GM18505 (cell line): ENCODE measurements around the gene TMEM203.

ENCODE experiments used
- ATAC-seq: cut with Tn5 transposase; IDR thresholded peaks from one replicate; pipeline ENCODE4 v1.9.1; 2021; ENCODE audit not compliant: unreplicated experiment
- POLR2A ChIP-seq: IDR thresholded peaks from 4 replicates; pipeline ENCODE4 v1.6.1; 2011; ENCODE audit warnings: borderline replicate concordance; ENCODE audit not compliant: insufficient read depth, insufficient read length; ENCODE audit errors: extremely low read depth

TMEM203 gene

GRCh38 chr9:137221506-137222111 lies 16.2 kb upstream of the TMEM203 start:
- no peak for TF ChIP-seq POLR2A

DNA sequence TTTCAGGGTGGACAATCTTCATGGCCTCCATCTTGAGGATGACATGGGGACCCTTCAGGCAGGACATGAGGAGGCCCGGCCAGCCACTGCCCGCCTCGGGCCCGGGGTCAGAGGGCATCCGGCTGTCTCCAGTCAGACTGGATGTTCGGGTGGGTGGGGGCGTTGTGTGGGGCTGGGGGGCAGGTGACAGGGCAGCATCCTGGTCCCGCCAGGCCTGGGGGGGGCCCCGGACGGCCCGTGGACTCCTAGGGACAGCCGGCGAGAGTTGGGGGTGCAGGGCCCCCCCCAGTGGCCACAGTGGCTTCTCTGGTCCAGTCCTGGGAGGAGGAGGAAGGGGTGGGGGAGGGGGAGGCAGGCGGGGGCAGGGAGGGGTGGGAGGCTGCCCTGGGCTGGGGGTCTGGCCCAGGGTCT lies 15.7 kb upstream of the TMEM203 start:
- no peak for TF ChIP-seq POLR2A
- no peak for ATAC-seq

More at GRCh38 chr9:137221506-137222111, 16.2 kb upstream of the TMEM203 start:
- no peak for ATAC-seq

- TF ChIP-seq POLR2A = no peak
- no peak for ATAC-seq
Measured at GRCh38 chr9:137220317-137221094, 15.1 kb upstream of the TMEM203 start.

- no peak for TF ChIP-seq POLR2A
- ATAC-seq = no peak
Measured at GRCh38 chr9:137219757-137220316, 14.4 kb upstream of the TMEM203 start.

DNA sequence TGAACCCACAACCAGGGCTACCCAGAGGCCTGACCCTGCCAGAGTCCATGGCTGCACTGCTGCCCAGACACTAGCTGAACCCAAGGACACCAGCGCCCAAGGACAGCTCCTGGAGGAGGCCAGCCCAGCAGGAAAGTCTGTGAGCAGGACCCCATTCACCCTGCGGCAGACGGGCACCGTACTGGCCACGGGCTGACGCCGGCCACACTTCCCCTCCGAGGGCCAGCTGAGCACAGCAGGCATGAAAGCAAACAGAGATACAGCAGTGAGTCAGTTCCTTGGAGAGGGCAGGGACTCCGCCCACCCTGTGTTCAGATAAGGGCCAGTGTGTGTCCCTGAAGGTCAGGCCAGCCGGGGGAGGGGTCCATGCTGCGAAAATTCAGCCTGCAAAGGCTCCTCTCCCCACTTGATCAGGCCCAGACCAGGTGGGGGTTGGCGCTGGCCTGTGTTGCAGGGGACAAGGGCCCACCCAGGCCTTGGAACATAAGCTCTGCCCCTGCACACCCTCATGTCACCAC lies 13.4 kb upstream of the TMEM203 start:
- TF ChIP-seq POLR2A = no peak
- ATAC-seq = no peak

DNA sequence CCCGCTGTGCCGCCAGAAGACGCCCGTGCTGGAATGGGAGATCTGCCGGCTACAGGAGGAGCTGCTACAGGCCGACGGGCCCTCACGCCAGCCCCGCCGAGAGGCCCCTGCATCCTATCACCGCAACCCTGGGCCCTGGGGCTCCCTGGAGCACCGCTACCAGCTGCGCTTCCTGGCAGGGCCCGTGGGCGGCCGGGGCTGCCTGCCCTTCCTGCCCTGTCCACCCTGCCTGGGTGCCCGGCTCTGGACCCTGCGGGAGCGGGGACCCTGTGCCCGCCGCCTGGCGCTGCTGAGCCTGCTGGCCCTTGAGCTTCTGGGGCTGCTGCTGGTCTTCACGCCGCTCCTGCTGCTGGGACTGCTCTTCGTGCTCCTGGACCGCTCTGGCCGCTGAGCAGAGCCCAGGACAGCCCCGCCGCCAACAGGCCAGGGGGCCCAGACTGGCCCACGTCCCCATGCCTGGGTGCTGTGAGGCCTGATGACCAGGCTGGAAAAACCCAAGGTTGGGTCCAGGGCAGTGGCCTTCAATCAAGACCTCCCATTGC lies 12.8 kb upstream of the TMEM203 start:
- no peak for ATAC-seq
- TF ChIP-seq POLR2A = no peak

GRCh38 chr9:137217276-137218211 lies 12.1 kb upstream of the TMEM203 start:
- no peak for ATAC-seq
- no peak for TF ChIP-seq POLR2A

- no peak for TF ChIP-seq POLR2A
- ATAC-seq = no peak
Measured at GRCh38 chr9:137216188-137216965, 10.9 kb upstream of the TMEM203 start.

DNA sequence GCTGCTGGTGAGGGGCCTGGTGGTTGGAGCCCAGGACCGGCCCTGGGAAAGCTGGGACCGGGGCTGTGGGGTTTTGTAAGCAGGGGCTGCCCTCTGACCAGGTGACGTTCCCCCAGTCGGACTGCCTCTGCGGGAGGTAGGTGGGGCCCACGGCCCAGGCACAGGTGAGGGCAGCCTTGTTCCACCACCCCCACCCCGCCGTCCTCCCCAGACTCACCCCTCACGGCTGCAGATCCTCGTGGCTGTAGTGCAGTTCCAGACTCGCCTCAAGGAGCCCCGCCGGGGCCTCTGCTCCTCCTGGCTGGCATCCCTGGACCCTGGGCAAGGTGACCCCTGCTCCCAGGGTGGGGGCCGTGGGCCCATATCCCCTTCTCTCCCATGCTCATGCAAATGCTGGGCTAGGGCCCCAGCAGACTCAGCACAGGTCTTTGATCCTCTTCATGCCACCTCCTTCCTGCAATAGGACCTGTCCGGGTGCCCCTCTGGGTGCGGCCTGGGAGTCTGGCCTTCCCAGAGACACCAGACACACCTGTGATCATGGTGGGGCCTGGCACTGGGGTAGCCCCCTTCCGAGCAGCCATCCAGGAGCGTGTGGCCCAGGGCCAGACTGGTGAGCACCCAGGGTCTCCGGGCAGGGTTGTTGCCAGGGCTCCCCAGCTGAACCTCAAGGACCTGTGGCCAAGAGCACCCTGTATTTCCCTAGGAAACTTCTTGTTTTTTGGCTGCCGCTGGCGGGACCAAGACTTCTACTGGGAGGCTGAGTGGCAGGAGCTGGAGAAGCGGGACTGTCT lies 9.9 kb upstream of the TMEM203 start:
- ATAC-seq = no peak
- TF ChIP-seq POLR2A = no peak

DNA sequence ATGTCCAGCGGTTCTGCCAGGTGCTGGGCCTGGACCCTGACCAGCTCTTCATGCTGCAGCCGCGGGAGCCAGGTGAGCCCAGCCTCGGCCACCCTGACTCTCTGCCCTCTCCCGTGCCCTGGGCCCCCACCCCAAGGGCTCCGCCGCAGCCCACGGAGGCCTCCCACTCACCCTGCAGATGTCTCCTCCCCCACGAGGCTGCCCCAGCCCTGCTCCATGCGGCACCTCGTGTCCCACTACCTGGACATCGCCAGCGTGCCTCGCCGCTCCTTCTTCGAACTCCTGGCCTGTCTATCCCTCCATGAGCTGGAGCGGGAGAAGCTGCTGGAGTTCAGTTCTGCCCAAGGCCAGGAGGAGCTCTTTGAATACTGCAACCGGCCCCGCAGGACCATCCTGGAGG lies 9.2 kb upstream of the TMEM203 start:
- no peak for TF ChIP-seq POLR2A
- ATAC-seq = no peak
